HG03469 (cell line): Measurements from ENCODE around the gene OGFOD2.
"Not testable (repeated sequence)": the region's sequence is repeated elsewhere in the genome, so short reads cannot be mapped to it uniquely, and the experiment has no call there.

Experiments
- ATAC-seq: cut with Tn5 transposase; IDR thresholded peaks from one replicate; pipeline ENCODE4 v1.9.1; 2021; ENCODE audit warnings: mild to moderate bottlenecking, moderate library complexity, moderate number of reproducible peaks; ENCODE audit not compliant: unreplicated experiment

The OGFOD2 gene

DNA sequence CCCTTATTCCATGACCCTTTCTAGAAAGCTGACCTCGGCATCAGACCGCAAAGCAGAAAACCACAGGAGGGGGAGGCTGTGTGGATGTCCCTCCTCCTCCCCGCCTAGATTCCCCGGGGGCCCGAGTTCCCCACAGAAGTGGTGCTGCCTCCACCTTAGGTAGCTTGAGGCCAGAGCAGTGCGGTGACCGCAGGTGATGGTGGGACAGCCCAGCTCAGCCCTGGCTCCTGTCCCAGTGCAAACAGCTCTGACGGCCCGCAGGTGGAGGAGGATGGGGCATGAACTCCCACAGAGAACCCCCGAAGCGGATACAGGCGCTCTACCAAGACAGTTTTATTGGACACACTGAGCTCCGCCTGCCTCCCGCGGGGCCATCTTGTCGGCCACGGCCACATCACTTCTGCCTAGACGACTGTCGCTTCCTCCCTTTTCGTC lies 25.0 kb downstream of the OGFOD2 start:
- ATAC-seq = no peak

DNA sequence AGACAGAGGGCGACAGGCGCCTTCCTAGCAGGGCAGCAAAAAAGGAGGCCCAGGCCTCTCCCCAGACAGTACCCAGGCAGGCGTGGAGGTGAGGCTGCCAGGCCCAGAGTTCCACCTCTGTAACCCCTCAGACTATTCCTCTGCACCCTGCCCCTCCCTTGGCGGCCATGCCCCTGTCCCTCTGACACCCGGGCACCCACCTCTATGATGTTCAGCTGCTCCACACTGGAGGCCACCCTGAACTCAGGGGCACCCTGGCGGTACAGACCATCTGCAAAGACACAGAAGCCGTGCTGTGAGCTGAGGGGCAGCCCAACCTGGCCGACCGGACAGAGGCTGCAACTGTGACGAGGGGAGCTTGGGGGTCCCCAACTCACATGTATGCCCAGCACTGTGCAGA lies 25.5 kb downstream of the OGFOD2 start:
- ATAC-seq = no peak

DNA sequence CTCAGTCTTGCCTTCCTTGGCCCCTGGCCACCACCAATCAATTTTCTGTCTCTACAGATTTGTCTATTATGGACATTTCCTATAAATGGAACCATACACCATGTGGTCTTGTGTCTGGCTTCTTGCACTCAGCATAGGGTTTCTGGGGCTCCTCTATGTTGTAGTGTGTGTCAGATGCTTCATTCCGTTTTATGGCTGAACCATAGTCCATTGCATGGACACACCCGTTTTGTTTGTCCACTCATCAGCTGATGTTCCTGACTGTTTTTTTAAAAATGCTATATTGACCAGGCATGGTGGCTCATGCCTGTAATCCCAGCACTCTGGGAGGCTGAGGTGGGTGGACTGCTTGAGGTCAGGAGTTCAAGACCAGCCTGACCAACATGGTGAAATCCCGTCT lies 26.4 kb downstream of the OGFOD2 start:
- no peak for ATAC-seq

- ATAC-seq = no peak
These were observed 28.2 kb downstream of the OGFOD2 start for GRCh38 chr12:123003257-123003656.

DNA sequence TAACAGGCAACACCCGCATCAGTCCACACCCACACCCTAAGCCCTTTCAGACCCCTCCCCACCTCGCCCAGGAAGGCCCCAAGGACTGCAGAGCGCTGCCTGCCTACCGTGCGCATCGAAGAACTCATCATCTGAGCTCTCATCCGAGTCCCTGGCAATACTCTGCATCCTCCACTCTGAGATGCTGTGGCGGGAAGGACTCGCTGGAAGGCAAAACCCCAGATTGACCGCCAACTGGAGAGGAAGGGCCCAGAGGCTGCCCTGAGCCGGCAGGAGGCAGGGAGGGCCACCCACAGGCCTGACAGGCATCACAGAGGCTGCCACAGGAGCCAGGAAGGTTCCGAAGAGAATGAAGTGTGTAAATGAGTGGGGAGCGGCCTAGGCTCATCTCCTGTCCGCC lies 29.2 kb downstream of the OGFOD2 start:
- ATAC-seq = no peak

DNA sequence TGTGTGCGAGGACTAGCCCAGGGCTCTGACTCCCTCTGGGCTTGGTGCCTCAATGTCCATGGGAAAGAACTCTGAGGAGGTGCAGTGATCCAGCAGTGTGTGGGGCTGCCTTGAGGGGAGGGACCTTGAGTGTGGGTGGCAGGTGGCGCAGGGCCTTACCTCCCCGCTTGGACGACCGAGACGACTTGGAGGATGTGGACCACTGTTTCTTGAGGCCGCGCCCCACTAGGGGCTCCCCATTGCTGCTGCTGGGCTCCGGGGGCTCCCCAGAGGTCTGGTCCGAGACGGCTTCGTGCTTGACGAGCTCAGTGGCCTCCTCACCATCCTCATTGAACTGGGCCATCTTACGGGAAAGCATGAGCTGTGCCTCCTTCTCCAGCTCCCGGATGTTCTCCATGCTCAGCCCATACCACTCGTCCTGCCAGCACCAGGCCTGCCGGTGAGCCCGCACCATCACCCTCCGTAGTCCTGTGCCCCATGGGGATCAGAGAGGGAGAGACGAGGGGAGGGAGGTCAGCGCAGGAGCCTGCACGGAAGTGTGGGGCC lies 30.1 kb downstream of the OGFOD2 start:
- ATAC-seq = no peak

DNA sequence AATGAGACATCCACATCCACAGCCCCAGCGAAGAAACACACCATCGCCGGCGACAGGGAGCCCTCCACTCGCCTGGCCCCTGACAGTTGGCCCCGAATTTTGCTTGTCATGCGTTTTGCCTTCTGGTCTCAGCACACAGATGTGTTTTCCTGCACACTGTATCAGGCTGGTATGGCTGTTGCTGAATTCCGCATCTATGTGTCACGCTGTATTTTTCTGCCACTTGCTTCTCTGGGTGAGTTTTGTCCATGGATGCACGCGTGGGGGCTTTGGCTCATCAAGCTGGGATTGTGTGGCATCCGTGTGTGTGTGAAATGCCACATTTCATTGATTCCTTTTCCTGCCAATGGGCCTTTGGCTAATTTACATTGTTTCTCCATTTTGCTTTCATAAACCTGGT lies 31.9 kb downstream of the OGFOD2 start:
- ATAC-seq = no peak

GRCh38 chr12:123010110-123010509 lies 35.1 kb downstream of the OGFOD2 start:
- ATAC-seq = no peak

DNA sequence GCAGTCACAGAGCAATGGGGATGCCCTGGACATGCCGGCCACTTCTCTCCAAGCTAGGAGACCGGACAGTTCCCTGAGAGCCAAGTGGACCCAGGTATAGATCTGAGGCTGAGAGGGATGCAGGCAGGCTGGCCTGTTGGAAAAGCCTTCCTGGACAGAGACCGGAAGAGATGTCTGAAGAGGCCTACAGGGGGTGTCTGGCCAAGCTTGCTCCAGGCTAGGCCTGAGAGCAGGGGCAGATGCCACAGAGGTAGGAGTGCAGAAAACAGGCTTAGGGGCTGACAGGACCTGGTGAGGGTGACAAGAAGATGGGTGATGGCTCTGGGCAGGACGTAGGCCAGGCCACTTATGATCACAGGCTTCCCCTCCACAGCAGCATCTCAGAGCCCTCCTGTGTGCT lies 35.6 kb downstream of the OGFOD2 start:
- no peak for ATAC-seq

- ATAC-seq = no peak
These were observed 36.7 kb downstream of the OGFOD2 start for GRCh38 chr12:123011701-123012100.

- no peak for ATAC-seq
These were observed 38.4 kb downstream of the OGFOD2 start for GRCh38 chr12:123013185-123014095.

DNA sequence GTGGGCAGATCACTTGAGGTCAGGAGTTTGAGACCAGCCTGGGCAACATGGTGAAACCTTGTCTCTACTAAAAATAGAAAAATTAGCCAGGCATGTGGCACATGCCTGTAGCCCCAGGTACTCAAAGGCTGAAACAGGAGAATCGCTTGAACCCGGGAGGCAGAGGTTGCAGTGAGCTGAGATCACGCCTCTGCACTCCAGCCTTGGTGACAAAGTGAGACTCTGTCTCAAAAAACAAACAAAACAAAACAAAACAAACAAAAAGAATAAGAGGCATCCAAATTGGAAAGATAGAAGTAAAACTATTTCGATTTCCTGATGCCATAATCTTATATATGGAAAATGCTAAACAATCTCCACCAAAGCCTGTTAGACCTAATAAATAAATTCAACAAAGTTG lies 39.4 kb downstream of the OGFOD2 start:
- not testable (repeated sequence) for ATAC-seq

DNA sequence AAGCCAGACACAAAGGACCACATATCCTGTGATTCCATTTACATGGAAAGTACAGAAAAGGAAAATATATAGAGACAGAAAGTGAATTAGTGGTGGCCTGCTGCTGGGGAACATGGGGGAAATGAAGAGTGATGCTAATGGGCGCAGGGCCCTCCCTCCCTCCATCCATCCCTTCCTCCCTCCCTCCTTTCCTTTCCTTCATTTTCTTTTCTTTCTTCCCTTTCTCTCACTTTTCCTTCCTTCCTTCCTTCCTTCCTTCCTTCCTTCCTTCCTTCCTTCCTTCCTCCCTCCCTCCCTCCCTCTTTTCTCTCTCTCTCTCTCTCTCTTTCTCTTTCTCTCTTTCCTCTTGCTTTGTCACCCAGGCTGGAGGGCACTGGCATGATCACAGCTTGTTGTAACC lies 42.7 kb downstream of the OGFOD2 start:
- ATAC-seq = no peak

DNA sequence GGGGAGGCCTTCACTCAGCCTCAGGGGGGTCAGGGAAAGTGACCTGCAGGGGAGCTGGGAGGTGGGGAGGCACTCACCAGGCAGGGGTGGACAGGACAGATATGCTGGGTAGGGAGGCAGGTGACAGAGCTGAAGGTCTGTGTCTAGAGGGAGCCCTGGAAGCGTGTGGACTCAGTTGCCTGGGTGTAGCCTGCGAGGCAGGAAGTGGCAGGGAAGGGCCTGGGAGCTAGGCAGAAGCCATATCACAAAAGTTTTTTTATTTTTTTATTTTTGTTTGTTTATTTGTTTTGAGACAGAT lies 44.7 kb downstream of the OGFOD2 start:
- ATAC-seq = no peak

- ATAC-seq = no peak
These were observed 46.9 kb downstream of the OGFOD2 start for GRCh38 chr12:123021688-123022604.

DNA sequence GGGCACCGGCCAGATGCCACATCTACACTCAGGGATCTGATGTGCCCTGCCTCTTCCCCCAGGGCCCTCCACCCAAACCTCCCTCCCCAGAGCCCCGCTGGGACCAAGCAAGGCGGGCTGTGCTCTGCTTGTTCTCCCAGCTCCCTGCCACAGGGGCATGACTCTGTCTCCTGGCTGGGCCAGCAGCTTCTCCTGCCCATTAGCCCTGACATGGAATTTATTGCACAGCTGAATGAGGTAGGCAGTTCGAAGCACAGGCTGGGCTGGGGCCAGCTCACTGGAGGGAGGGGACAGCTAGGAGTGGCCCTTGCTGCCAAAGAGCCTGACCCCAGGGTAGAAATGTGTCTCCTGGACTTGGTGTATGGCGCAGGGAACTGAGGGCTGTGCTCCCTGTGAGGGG lies 47.8 kb downstream of the OGFOD2 start:
- ATAC-seq = no peak

DNA sequence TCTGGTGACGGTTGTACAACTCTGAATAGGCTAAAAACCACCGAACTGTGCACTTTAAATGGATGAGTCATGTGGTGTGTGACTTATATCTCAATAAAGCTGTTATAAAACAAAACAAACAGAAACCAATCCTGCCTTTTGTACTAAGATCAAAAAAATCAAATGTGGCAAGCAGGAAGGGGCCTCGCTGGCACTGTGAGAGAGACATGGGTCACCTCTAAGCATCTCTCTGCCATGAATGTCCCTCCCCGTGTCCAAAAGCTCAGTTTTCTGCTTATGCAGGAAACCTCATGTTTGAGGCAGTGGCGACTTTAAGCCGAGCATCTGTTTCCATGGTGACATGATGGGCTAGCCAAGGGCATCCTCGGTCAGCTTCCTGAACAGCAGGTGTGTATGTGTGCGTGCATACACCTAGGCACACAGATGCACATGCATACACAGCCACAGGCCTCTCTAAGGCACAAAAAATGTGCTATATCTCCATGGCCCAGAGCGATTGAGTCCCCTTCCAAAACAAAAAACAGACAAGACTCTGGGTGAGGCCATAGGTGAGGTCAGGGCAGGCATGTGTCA lies 49.9 kb downstream of the OGFOD2 start:
- ATAC-seq = no peak

- ATAC-seq = no peak
These were observed 51.2 kb downstream of the OGFOD2 start for GRCh38 chr12:123026094-123026853.

- no peak for ATAC-seq
These were observed 52.8 kb downstream of the OGFOD2 start for GRCh38 chr12:123027726-123028445.

DNA sequence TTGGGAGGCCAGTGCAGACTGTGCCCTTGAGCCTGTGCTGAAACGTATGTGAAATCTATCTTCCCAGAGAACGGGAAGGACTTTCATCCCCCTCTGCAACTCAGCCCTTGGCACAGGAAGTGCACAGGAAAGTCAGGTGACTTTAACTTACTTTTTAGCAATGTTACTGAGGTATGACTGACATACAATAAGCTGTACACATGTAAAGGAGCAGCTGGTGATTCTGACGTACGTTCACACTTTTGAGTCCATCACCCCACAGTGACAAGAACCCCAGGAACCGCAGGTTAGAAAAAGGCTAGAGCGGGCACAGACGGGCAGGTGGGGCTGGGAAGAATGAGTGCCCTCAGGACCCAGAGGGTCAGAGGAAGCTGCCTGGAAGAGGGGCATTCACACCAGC lies 53.4 kb downstream of the OGFOD2 start:
- ATAC-seq = no peak
